ENCODE data around the gene SIRT4. TPM values are rescaled to one million over a fixed set of nuclear protein-coding genes. Genes with fewer than 3 reads are reported as not detected.

The SIRT4 gene
- total RNA-seq, 1 experiment from 2014 or later = 2.8 TPM

DNA sequence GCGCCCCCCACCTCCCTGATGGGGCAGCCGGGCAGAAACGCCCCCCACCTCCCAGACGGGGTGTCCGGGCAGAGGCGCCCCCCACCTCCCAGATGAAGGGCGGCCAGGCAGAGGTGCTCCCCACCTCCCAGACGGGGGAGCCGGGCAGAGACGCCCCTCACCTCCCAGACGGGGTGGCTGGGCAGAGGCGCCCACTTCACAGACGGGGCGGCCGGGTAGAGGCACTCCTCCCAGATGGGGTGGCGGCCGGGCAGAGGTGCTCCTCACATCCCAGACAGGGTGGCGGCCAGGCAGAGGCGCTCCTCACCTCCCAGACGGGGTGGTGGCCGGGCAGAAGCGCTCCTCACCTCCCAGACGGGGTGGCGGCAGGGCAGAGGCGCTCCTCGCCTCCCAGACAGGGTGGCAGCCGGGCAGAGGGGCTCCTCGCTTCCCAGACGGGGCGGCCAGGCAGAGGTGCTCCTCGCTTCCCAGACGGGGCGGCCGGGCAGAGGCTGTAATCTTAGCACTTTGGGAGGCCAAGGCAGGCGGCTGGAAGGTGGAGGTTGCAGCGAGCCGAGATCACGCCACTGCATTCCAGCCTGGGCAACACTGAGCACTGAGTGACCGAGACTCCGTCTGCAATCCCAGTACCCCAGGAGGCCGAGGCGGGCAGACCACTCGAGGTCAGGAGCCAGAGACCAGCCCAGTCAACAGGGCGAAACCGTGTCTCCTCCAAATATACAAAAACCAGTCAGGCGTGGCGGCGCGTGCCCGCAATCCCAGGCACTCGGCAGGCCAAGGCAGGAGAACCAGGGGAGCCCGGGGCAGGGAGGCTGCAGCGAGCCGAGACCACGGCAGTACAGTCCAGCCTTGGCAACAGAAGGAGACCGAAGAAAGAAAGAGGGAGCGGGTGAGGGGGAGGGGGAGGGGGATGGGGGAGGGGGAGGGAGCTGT, 23.7 kb upstream of the SIRT4 start:
- Histone ChIP-seq H3K9ac (ENCODE audit: low read length) (no peak overlapping the region), H3K9me2 (ENCODE audit: insufficient read depth) (no peaks in the 10 kb centered on the region), H3K79me2 (ENCODE audit: insufficient read depth, low read length) (no peaks in the 10 kb centered on the region), H3K4me2 (ENCODE audit: low read length) (no peak overlapping the region), H3K27ac (ENCODE audit: low read depth, low read length) (no peak overlapping the region), H3K9me3 (ENCODE audit: control insufficient read depth in 1 of 2, insufficient read depth in 1 of 2, low read depth in 1 of 2, low read length in 2 of 2) (no peaks in the 10 kb centered on the region), H3K4me3 (replicated peaks in 1 of 2; ENCODE audit: low read depth in 1 of 2, low read length in 2 of 2) (no peak overlapping the region), H3K36me3 (ENCODE audit: control insufficient read depth in 1 of 2, insufficient read depth in 2 of 2, low read length in 2 of 2) (no peaks in the 10 kb centered on the region), H4K20me1 (ENCODE audit: insufficient read depth) (no peaks in the 10 kb centered on the region), H3K27me3 (ENCODE audit: insufficient read depth, low read length) (no peaks in the 10 kb centered on the region), H2AFZ (ENCODE audit: low read depth, low read length, poor library complexity, severe bottlenecking) (no peak overlapping the region), H3K4me1 (ENCODE audit: control insufficient read depth in 1 of 2, insufficient read depth in 2 of 2, low read length in 2 of 2) (no peaks in the 10 kb centered on the region)
- ATAC-seq (no peak), DNase-seq (ENCODE audit: low read depth, low spot score) (no peak)
- ChIA-PET POLR2A (interaction anchor here (1.0 to 5.0 kb wide), 3 partner anchors 14 to 77 kb away, joined by 4 to 29 read pairs (median 5); partner anchors contain the start of genes RNU4-1, RNU4-2 and RPLP0), CTCF (no interaction called here), RAD21 (ENCODE audit: low non-redundant PET in 1 of 2, low total read pairs in 2 of 2, uncharacterized antibody in 2 of 2, unreplicated experiment in 2 of 2) (no interaction called here)
- TF ChIP-seq, protein P1, sequence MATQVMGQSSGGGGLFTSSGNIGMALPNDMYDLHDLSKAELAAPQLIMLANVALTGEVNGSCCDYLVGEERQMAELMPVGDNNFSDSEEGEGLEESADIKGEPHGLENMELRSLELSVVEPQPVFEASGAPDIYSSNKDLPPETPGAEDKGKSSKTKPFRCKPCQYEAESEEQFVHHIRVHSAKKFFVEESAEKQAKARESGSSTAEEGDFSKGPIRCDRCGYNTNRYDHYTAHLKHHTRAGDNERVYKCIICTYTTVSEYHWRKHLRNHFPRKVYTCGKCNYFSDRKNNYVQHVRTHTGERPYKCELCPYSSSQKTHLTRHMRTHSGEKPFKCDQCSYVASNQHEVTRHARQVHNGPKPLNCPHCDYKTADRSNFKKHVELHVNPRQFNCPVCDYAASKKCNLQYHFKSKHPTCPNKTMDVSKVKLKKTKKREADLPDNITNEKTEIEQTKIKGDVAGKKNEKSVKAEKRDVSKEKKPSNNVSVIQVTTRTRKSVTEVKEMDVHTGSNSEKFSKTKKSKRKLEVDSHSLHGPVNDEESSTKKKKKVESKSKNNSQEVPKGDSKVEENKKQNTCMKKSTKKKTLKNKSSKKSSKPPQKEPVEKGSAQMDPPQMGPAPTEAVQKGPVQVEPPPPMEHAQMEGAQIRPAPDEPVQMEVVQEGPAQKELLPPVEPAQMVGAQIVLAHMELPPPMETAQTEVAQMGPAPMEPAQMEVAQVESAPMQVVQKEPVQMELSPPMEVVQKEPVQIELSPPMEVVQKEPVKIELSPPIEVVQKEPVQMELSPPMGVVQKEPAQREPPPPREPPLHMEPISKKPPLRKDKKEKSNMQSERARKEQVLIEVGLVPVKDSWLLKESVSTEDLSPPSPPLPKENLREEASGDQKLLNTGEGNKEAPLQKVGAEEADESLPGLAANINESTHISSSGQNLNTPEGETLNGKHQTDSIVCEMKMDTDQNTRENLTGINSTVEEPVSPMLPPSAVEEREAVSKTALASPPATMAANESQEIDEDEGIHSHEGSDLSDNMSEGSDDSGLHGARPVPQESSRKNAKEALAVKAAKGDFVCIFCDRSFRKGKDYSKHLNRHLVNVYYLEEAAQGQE (IDR thresholded peaks at IDR 0.05; ENCODE audit: low read depth) = no peak
- BruUV-seq (replicated peaks) = no TSS peak
- intact Hi-C loops (cut with micrococcal nuclease) = no loop called here

DNA sequence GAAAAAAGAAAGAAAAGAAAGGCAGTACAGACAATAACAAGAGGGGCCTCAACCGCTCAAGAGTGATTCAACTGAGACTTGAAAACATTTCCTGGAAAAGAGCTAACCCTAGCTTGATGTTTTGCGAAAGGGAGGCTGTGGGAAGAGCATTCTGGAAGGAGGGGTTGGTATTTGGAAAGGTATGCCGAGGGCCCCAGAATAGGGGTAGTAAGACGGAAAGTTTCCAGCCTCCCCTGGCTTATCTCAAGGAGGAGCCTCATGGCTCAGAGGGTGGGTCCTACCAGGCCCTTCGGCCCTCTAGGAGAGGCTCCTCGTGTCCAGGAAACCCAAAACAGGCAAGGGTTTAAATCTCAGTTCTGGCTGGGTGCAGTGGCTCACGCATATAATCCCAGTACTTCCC, 18.8 kb upstream of the SIRT4 start:
- no peaks in the 10 kb centered on the region for H3K27me3 ChIP-seq (ENCODE audit: insufficient read depth, low read length)
- no peaks in the 10 kb centered on the region for H4K20me1 ChIP-seq (ENCODE audit: insufficient read depth)
- H3K27ac ChIP-seq (ENCODE audit: low read depth, low read length) = no peak overlapping the region
- no peak overlapping the region for H3K9ac ChIP-seq (ENCODE audit: low read length)
- no peak overlapping the region for H3K4me3 ChIP-seq (replicated peaks in 1 of 2; ENCODE audit: low read depth in 1 of 2, low read length in 2 of 2)
- H3K36me3 ChIP-seq (ENCODE audit: control insufficient read depth in 1 of 2, insufficient read depth in 2 of 2, low read length in 2 of 2) = no peaks in the 10 kb centered on the region
- ChIA-PET POLR2A (interaction anchor here (1.0 to 5.0 kb wide), 2 partner anchors 9 to 82 kb away, joined by 3 to 29 read pairs; partner anchors contain the start of genes RNU4-1, RNU4-2 and RPLP0), CTCF (interaction anchor here (1.6 kb wide), 1 partner anchor 55 kb away, joined by 4 read pairs; no protein-coding TSS in a partner anchor), RAD21 (ENCODE audit: low non-redundant PET in 1 of 2, low total read pairs in 2 of 2, uncharacterized antibody in 2 of 2, unreplicated experiment in 2 of 2) (no interaction called here)
- ATAC-seq (no peak), DNase-seq (ENCODE audit: low read depth, low spot score) (no peak)
- H3K79me2 ChIP-seq (ENCODE audit: insufficient read depth, low read length) = no peaks in the 10 kb centered on the region
- H2AFZ ChIP-seq (ENCODE audit: low read depth, low read length, poor library complexity, severe bottlenecking) = no peak overlapping the region
- H3K4me2 ChIP-seq (ENCODE audit: low read length) = no peak overlapping the region
- TF ChIP-seq ZFX (IDR thresholded peaks at IDR 0.05) = no peak
- no peak for TF ChIP-seq CBX3 (IDR thresholded peaks at IDR 0.05; ENCODE audit: low read depth)
- TF ChIP-seq ZNF274 (IDR thresholded peaks at IDR 0.05; ENCODE audit: low read depth, low read length) = no peak
- TF ChIP-seq CEBPB (IDR thresholded peaks at IDR 0.05; ENCODE audit: low read depth) = no peak
- TF ChIP-seq JUND (IDR thresholded peaks at IDR 0.05) = no peak
- no peak for TF ChIP-seq SP1 (IDR thresholded peaks at IDR 0.05; ENCODE audit: low read depth)
- TF ChIP-seq SIN3A (IDR thresholded peaks at IDR 0.05; ENCODE audit: low read depth) = no peak
- TF ChIP-seq ELF1 (IDR thresholded peaks at IDR 0.05; ENCODE audit: borderline replicate concordance, low read depth) = no peak
- no peak for TF ChIP-seq POLR2AphosphoS5 (IDR thresholded peaks at IDR 0.05; ENCODE audit: low read depth, low read length)
- no TSS peak for BruUV-seq (replicated peaks)
- H3K9me2 ChIP-seq (ENCODE audit: insufficient read depth) = no peaks in the 10 kb centered on the region
- intact Hi-C loops (cut with micrococcal nuclease) = no loop called here
- H3K4me1 ChIP-seq (ENCODE audit: control insufficient read depth in 1 of 2, insufficient read depth in 2 of 2, low read length in 2 of 2) = peaks cover 3 to 15% of the 10 kb centered on the region in 2 experiments; a peak in 3 of 4 replicates
- no peaks in the 10 kb centered on the region for H3K9me3 ChIP-seq (ENCODE audit: control insufficient read depth in 1 of 2, insufficient read depth in 1 of 2, low read depth in 1 of 2, low read length in 2 of 2)

Measured in HCT116 (cell line).